PC-3 (cell line): ENCODE results near the gene CHAT.

Experiments used
- CTCF ChIP-seq: fragments of 300-600 bp; sonication (generic); conservative IDR thresholded peaks from 2 replicates; pipeline ENCODE4 v1.5.1; 2017; ENCODE audit warnings: antibody characterized with exemption, low read depth, mild to moderate bottlenecking, low read length
- EZH2 ChIP-seq: fragments of 300-600 bp; sonication (generic); IDR thresholded peaks from one replicate; pipeline ENCODE4 v1.6.1; 2017; ENCODE audit warnings: antibody characterized with exemption, mild to moderate bottlenecking, low read length; ENCODE audit not compliant: unreplicated experiment

DNA sequence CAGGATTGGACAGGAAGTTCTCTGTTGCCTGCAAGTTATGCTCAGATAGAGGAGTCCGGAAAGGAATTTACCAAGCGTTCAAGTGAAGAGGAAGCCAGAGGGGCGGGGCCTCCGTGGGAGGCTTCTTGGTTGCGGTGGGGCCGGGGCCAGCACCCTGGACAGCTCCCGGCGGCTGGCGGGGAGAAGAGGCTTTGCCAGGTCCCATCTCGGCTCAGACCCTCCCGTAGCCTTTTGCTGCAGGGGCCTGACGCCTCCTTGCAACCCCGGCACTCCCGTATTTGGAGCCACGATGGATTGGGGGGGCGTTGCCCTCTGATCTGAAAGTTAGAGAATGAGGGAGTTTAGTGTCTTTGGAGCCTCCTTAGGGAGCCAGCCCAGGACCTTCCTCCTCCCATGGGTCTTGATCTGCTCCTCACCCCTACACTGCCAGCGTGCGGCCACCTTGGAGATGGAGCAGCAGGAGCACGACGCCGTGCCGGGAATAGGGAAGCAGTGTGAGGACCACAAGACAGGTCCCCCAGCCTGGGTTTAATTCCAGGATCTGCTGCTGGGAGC lies 6.8 kb upstream of the CHAT start:
- TF ChIP-seq CTCF (no peak), EZH2 (no peak)
